AG10803 (cell line): ENCODE results near the gene CDK18.

Experiments
- DNase-seq: peaks from one replicate; pipeline ENCODE4 v3.0.0; 2010; ENCODE audit warnings: low read depth
- H3K4me3 ChIP-seq: 2 replicates; pipeline ENCODE4 v1.5.1; 2011; ENCODE audit warnings: mild to moderate bottlenecking, low read length, control low read depth
- TF ChIP-seq, protein P1 (sequence below): conservative IDR thresholded peaks from 2 replicates; pipeline ENCODE4 v1.5.1; 2011; ENCODE audit warnings: mild to moderate bottlenecking, low read length, control low read depth, inconsistent platforms

The CDK18 gene

DNA sequence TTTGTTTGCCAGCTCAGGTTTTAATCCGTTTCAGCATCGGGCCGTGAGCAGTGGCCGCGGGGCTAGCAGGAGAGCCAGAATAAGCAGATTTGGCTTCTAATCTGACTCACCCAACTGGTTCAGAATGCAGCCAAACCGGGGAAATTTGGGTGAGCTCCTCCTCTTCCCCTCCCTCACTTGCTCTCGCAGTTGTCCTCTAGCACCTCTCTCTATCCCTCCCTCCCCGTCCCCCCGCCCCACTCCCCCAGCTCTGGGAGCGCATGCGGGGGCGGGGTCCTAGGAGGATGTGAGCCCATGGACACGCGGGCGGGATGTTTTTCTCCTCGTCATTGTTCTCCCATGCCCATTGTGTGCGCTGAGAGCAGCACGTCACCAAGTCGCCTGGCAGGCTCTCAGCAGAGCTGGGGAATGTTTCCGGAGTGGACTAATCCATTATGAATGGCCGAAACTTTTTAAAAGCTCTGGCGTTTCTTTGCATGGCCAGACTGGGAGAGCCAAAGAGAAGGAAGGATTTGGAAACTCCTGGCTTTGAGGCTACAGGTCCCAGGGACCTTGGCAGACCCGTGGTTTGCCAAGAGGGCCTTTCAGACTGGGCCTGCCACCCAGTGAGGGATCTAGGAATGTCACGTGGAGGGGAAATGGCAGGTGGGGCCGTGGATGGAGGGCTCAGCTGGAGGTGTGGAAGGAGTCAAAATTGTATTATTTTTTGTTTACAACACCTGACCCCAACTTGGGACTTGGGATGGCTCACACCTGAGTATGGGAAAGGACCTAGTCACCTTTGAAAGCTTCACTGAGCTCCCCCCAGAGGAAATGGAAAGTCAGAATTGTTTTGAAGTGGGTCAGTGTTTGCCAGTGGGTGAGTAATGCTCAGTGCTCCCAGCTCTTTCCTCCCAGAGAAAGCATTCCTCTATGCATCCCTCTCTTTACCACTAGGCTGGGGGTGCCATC lies 39.2 kb downstream of the CDK18 start:
- TF ChIP-seq, protein P1, sequence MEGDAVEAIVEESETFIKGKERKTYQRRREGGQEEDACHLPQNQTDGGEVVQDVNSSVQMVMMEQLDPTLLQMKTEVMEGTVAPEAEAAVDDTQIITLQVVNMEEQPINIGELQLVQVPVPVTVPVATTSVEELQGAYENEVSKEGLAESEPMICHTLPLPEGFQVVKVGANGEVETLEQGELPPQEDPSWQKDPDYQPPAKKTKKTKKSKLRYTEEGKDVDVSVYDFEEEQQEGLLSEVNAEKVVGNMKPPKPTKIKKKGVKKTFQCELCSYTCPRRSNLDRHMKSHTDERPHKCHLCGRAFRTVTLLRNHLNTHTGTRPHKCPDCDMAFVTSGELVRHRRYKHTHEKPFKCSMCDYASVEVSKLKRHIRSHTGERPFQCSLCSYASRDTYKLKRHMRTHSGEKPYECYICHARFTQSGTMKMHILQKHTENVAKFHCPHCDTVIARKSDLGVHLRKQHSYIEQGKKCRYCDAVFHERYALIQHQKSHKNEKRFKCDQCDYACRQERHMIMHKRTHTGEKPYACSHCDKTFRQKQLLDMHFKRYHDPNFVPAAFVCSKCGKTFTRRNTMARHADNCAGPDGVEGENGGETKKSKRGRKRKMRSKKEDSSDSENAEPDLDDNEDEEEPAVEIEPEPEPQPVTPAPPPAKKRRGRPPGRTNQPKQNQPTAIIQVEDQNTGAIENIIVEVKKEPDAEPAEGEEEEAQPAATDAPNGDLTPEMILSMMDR = no peak
- H3K4me3 ChIP-seq = peak overlapping the region; percentile 47
- peak; percentile 80 for DNase-seq

DNA sequence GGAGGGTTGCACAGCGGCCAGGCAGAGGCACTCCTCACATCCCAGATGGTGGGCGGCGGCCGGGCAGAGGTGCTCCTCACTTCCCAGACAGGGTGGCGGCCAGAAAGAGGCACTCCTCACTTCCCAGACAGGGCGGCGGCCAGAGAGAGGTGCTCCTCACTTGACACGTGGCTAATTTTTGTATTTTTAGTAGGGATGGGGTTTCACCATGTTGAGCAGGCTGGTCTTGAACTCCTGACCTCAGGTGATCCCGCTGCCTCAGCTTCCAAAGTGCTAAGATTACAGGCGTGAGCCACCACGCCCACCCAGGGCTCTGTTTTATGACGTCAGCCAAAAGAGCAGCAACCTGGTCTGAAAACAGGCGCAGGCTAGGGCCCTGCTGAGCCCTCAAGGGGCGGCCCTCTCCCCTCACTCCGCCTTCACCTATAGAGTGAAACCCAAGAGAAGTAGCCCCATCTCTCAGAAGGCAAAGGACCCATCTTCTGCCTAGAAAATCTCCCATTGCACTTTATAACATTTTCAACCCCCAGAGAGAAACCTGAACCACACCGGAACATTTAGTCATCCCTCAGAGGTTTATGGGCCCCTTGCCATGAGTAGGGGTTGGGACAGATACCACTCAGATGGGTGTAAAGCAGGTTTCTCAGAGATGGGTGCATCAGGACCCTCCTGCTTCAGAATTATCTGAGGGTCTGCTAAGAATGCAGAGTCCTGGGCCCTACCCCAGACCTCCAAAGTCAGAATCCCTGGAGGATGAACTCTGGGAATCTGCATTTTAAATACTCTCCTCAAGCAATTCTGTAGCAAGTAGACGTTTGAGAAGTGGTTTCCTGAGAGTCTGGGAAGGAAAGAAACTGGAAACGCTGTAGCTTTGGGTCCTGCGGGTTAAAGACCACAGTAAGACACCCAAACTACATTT lies 40.8 kb downstream of the CDK18 start:
- TF ChIP-seq, protein P1 = no peak

DNA sequence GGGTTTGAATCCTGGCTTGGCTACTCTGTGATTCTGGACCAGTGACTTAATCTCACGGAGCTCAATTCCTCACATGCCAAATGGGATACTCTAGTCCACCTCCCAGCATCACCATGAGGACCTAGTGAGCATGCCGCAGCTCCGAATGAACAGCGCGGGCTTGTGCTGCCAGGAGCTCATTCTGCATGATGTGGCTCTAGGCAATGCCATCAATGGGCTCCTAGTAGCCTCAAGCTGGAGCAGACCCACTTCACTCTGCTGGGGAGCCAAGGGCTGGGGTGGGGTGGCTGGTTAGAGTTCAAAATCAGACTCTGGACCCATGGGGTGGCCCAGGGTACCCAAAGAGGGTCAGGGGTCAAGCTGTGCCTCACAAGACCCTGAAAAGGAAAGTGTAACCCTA lies 41.5 kb downstream of the CDK18 start:
- no peak for DNase-seq
- TF ChIP-seq, protein P1 = no peak

More for the DNA sequence above, 40.8 kb downstream of the CDK18 start:
- DNase-seq = no peak
- no peak overlapping the region for H3K4me3 ChIP-seq

DNA sequence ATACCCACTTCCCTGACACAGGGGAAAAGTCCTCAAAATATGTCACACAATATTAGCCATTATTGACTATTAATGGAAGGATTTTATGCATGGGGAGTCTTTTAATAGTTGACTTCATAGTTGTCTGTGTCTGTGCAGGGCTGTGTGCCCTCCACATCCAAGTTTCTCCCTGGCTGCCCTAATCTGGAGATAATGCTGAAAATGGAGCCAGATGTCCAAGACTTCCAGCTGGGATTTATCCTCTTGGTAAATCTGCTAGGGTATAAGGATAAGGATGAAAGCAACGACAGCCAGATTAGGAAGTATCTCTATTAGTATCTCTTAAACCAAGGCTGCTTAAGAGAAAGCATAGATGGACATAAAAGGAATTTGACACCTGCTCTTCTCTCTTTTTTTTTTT lies 42.1 kb downstream of the CDK18 start:
- H3K4me3 ChIP-seq = no peak overlapping the region
- no peak for DNase-seq

More for the DNA sequence above, 41.5 kb downstream of the CDK18 start:
- no peak overlapping the region for H3K4me3 ChIP-seq

DNA sequence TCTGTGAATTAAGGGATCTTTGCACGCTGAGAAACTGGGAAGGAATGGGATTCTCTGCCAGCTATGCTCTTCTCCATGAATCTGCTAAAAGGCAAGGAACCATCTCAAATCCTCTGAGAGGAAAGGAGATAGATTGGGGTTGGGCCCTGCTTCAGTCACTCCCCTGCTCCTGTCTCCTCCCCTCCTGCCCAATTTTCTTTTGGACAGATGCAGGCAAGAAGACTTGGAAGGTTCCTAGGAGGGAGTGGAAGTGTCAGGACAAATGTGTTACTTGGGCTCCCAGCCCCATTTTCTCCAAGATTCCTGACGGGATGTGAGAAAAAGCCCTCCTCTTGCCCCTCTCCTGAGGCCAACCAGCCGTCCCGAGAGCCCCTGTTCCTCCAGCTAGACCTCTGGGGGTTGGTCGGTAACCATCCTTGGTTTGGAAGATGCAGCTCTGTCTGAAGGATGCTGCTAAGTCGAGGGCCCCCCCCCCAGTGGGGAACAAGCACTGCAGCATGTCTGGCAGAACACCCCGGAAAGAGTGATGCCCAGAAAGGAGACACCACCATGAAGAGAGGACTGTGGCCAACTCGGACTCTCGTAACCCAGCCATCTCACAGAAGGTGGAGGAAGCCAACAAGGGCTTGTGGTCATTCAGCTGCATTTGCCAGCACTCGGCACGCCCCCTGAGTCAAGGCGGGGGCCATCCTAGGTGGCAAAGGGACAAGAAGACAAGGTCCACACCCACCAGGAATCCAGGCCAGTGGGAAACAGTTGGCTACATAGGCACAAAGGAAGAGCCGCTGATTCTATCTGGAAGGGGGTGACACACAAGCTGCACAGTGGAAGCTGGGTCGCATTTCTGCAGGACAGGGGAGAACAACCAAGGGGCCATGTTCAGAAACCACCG lies 43.7 kb downstream of the CDK18 start:
- TF ChIP-seq, protein P1 = no peak
- no peak for DNase-seq
- H3K4me3 ChIP-seq = no peak overlapping the region

More for the DNA sequence above, 42.1 kb downstream of the CDK18 start:
- TF ChIP-seq, protein P1 = no peak

DNA sequence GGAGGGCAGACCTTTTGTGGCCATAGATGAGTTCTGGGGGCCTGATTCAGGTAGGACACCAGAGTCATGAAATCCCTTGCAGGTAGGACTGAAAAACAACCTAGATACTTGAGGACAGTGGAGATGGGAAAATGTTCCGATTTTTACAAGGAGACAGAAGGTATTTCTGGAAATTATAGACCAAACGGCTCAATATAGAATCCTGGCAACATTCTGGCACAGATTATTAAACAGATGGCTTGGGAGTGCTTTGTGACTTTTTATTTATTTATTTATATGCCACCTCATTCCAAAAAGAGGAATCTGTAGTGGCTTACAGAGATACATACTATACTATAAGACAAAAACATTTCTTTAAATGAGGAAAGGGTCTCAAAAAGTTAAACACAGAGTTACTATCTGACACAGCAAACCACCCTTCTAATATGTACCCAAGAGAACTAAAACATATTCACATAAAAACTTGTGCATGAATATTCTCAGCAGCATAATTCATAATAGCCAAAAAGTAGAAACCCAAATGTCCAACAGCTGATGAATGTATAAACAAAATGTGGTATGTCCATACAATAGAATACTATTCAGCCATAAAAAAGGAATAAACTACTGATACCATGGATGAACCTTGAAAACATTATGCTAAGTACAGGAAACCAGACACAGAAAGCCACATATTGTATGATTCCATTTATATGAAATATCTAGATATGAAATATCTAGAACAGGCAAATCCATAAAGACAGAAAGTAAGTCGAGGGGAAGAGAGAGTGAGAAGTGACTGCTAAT lies 49.8 kb downstream of the CDK18 start:
- H3K4me3 ChIP-seq = no peak overlapping the region
- TF ChIP-seq, protein P1 = no peak
- no peak for DNase-seq
